ENCODE results near the gene HAP1.
"Not testable (repeated sequence)": the region's sequence is repeated elsewhere in the genome, so short reads cannot be mapped to it uniquely, and the experiment has no call there.

The HAP1 gene

DNA sequence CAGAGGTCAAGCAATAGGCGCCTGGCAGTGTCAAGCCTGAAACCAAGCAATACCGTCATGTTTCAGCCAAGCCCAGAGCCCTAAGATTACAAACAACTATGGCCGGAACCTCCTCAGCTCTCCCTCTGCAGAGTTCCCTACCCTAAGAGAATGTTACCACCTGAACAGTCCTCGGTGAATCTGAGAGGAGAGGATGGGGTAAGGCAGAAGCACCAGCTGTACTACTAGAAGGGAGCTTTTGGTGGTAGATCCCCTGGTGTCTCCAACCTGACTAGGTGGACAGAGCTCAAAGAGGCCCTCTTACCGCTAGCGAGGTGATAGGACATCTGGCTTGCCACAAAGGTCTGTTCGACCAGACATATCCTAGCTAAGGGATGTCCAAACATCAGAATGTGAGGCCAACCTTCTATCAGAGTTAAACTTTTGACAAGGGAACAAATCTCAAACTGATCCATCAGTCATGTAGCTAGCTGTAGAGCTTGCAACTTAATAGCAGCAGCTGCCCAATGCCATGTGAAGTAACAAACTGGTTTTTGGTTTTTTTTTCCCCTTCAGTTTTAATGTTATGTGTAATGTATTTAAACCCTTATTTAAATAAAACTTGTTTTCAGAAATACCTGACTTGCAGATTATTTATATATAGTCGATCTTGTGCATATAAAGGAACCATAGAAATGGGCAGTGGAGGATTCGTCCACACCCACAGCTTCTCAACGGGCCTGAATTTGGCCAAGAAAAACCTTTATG, 43.2 kb downstream of the HAP1 start:
- DNase-seq (ENCODE audit: low read depth in 2 of 2), result no peak

DNA sequence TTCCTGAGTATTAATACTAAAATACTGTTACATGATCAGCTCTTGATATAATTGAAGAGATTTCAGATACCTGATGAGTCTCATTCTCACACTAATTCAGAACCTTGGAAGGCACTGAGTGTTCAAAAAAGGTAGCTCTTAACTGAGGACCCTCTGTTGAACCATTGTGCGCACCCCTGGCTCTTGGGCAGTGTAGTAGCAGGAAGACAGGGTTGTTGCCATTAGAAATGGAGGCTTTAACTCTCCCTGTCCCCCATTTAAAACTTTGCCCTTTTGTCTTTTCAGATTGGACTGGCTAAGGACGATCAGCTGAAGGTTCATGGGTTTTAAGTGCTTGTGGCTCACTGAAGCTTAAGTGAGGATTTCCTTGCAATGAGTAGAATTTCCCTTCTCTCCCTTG, 43.9 kb downstream of the HAP1 start:
- DNase-seq (ENCODE audit: low read depth in 2 of 2), result no peak

DNA sequence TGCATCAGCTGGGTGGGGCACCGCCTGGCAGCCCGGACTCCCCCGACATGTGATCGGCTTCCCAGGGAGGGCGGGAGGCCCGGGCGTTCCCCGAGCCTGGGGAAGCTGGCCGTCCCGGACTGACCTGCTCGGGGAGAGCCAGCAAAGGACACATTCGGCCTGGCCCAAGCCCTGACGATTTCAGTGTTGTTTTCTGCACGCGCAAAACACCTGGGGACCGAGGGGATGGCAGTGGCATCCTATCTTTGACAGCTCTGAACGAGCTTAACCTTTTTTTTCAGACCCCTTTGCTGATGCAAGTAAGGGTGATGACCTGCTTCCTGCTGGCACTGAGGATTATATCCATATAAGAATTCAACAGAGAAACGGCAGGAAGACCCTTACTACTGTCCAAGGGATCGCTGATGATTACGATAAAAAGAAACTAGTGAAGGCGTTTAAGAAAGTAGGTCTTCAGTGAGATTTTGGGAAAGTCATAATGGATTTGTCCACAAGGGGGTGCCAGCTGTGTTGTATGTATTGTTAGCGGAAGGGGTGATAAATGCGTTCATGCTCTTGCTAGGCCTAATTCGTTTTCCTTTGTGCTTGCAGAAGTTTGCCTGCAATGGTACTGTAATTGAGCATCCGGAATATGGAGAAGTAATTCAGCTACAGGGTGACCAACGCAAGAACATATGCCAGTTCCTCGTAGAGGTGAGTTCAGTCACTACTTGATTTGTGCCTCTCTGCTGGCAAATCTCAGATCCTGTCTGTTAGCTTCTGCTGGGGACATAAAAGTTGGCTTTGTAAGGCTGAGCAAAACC, 44.7 kb downstream of the HAP1 start:
- peak in 1 of 2 donors; percentile 33 for DNase-seq (ENCODE audit: low read depth in 2 of 2)

DNA sequence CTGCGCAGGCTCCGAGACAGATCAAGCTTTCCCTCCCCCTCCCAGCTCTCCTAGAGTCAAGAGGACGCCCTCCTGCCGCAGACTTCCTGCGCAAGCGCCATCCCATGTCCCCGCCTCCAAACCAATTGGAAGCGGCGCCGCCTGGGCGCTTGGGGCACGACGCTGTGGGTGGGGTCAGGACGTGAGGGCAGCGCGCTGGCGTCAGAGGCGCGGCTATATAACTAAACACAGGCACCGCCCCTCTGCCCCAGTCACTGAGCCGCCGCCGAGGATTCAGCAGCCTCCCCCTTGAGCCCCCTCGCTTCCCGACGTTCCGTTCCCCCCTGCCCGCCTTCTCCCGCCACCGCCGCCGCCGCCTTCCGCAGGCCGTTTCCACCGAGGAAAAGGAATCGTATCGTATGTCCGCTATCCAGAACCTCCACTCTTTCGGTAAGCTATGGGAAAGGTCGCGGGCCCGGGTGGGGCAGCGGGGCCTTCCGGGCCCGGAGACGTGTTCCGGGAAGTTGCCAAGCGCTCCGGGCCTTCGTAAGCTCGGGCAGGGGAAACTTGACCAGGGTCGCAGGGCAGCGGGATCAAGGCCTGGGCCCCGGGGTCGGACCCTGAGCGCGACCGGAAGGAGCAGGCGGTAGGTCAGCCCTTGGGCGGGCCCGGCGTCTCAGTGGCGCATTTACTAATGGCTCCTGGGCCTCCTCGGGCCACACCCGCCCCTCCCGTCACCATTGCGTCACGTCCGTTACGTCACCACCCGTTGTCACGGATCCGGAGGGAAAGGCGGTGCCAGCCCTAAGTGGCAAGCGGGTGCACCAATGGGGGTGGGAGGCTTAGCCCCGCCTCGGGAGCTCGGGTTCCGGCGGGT, 45.6 kb downstream of the HAP1 start, which contains the start of gene EIF1:
Gene EIF1 (plus strand): TSS at position 245 of the 856 bp plus-strand sequence. CDS start 154 bp downstream, at position 399.
- DNase-seq (ENCODE audit: low read depth in 2 of 2), result peak; percentile 100

DNA sequence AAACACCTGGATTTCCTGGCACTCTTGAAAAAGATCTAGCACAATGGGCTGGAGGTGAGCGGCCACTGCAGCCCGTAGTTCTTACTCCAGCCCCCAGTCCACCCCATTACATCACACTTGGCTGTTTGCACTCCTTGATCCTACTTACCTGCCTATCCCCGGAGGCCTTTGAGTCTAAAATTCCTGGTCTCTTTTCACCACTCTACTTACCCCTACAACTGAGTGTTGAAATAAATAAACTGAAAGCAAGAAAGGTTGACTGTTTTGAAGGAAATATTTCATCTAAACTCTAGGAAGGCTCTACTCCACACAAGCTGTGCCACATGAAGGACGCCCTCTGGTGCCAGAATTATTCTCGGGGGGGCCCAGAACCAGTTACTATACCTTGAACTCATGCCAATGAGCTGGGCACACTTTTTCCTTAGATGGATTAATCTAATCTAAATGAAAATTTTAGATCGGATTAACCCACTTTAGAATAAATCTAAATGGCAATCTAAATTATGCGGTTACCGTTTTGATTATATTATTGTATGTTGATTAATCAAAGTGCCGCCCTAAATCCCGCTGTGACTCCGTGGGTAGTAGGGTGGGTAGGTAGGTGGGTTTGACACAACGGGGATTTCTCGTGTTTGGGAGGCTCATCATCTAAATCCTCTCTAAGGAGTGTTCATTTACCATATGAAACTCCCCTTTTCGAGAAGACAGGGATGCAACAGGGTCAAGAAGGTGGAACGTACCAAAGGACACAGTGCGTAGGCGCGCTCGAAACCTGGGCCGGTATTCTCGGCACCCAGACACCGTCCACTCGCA, 46.4 kb downstream of the HAP1 start:
- DNase-seq (ENCODE audit: low read depth in 2 of 2), result peak in 1 of 2 donors; percentile 39

DNA sequence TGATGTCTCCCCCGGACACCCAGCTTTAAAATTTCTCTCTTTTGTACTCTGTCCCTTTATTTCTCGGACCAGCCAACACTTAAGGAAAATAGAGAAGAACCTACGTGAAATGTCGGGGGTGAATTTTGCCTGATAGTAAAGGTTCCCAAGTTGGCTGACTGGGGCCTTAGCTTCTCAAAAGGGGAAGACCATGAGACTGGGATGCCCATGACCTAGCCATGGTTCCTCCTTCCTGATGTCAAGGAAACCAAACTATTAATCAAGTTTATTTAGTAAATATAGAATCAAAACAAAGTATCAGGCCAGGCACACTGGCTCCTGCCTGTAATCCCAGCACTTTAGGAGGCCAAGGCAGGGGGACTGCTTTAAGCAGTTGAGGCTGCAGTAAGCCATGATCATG, 48.2 kb downstream of the HAP1 start:
- no peak for DNase-seq (ENCODE audit: low read depth in 2 of 2)

DNA sequence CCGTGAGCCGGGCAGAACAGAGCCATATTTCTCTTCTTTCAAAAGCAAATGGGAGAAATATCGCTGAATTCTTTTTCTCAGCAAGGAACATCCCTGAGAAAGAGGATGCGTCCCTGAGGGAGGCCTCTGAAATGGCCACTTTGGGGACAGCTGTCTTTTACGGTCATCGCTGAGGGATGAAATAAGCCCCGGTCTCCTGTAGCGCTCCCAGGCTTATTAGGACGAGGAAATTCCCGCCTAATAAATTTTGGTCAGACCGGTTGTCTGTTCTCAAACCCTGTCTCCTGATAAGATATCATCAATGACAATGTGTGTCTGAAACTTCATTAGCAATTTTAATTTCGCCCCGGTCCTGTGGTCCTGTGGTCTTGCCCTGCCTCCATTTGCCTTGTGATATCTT, 48.7 kb downstream of the HAP1 start:
- not testable (repeated sequence) for DNase-seq (ENCODE audit: low read depth in 2 of 2)

DNA sequence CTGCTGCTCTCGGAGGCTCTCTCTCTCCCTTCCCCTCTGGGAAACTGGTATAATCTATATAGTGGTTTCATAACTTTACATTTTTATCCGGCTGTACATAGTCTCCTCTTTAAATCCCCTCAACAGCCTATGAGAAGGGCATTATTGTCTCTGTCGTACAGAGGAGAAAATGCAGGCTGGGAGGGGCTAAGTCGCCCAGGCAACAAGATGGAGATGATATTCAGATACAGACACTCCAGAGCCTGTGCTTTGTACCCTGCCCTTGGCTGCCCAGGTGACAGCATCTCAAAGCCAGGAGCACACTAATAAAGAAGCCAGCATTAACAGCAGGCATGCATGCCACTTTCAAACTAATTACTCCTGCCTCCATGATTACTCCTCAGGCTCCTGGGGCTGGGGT, 50.4 kb downstream of the HAP1 start:
- no peak for DNase-seq (ENCODE audit: low read depth in 2 of 2)

DNA sequence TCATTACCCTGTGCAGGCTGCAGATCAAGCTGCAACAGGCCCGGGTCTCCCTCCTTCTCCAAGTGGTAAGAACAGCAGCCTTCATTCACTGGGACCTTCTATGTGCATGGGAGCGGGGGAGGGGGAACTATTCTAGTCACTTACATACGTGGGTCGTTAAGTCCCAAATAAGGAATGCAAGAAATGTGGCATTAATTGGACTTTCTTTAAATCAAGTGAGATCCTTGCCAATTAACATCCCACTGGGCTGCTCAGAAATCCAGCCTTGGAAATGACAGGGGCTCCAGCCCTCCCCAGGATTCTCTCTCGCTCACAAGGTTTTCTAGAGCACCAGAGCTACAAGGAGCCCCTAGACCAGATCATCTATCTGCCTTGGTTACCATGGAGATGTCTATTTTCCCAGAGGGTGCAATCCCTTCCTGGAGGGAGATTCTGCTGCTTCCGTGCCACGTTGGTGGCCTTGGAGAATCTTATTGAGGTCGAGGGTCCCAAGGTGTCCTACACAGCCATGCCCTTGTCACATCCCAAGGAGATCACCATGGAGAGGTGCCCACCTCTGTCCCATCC, 50.9 kb downstream of the HAP1 start:
- DNase-seq (ENCODE audit: low read depth in 2 of 2), result no peak

DNA sequence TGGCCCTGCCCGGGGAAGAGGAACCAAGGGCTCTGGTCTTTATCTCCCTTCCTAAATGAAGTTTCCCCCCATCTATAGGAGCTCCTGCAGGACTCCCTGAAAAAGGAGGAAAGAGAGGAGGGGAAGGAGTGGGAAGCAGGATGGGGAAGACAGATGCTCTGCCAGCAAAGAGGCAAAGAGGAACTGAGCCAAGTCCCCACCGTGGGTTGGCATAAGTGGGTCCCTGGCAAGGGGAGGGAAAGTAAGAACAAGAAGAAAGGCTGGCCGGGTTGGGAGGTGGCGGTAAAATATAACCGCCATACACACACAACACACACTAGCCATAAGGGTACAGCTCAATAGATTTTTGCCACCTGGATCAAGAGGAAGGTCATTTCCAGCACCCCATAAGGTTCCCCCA, 51.8 kb downstream of the HAP1 start:
- DNase-seq (ENCODE audit: low read depth in 2 of 2), result no peak

DNA sequence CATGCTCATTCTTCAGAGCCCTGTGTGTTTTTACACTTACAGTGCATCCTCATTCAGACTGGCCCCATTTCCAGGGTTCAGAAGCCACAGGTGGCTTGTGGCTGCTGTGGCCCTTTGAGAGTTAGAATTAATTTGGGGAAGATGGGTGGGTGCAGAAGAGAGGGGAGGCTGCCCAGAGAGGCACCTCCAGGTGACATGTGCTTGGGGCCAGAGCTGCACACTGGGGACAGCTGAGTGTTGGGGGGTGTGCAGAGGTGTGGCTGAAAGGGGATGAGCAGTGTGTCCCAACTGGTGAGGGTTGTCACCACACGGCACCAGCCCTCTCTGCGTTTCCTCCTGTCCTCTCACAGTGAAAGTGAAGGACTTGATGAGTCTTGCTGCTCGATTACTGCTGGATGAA, 52.7 kb downstream of the HAP1 start:
- no peak for DNase-seq (ENCODE audit: low read depth in 2 of 2)

DNA sequence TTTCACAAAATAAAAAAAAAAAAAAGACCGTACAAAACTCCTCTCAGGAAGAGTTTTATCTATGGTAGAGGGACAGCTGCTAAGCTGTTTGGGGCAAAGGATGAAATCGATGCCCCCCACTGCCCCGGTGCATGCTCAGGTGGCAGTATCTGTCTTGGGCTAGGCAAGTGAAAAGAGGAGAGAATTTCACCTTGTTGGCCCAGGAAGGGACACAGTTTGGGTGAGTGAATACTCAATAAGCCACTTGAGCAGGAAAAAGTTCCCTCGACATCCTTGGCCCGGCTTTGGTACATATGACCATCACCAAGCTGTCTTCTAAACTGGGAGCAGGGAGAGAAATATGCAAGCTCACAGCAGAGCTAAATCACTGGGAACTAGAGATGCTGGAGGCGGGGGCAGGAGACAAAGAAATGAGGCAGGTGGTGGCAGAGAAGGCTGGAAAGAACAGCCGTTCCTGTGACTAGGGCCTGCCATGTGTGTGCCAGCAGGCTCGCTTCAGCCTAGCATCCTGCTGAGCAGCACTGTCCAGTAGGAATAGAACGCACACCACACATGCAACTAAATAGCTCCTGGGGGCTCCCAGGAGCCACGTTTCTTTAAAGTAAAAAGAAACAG, 53.9 kb downstream of the HAP1 start:
- no peak for DNase-seq (ENCODE audit: low read depth in 2 of 2)

DNA sequence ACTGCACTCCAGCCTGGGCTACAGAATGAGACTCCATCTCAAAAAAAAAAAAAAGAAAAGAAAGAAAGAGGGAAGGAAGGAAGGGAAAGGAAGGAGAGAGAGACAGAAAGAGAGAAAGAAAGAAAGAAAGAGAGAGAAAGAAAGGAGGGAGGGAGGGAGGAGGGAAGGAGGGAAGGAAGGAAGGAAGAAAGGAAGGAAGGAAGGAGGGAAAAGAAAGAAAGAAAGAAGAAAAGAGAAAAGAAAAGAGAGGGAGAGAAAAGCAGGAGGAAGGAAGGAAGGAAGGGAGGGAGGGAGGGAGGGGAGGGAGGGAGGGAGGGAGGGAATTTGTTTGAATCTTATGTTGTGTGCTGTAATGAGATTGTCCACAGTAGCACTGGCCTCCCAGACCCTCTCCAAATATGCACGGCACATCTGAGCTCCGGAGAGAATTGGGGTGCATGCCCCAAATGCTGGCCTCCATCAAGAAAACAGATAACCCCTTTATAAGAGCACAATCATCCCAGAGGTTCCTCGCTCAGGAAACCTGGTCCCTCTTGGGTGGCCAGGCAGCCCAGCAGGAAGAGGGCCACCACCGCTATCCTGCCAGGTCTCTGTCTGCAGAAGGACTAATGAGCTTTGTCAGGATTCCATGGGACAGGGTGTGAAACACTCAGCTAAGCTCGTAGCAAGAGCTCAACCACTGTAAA, 54.6 kb downstream of the HAP1 start:
- DNase-seq (ENCODE audit: low read depth in 2 of 2), result no peak

DNA sequence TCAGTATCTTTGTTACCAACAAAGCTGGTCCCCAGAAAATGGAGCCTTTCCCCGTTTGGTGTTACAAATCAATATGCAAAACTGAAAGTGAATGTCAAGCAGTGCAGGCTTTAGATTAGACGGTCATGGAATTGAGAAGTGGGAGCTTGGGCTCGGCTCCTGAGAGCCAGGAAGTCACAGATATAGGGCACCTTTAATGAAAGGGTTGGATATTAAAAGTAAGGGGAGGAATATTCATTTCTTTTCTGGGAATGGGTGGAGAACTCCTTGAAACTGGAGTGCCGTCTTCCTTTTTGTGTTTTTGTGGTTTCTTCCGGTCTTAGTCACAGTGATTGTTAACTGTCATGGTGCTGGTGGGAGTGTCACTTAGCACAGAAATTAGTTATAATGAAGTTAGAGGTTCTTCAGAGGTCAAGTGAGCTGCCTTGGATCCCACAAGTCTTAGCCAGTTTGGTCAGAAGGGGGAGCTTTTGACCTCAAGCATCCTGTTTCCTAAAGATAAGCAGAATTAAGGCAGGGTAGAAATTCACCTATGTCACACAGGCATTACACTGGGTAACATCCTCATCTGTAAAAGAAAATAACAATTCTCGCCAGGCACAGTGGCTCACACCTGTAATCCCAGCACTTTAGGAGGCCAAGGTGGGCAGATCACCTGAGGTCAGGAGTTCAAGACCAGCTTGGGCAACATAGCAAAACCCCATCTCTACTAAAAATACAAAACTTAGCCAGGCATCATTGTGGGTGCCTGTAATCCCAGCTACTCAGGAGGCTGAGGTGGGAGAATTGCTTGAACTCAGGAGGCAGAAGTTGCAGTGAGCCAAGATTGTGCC, 55.3 kb downstream of the HAP1 start:
- DNase-seq (ENCODE audit: low read depth in 2 of 2), result peak in 1 of 2 donors; percentile 42

DNA sequence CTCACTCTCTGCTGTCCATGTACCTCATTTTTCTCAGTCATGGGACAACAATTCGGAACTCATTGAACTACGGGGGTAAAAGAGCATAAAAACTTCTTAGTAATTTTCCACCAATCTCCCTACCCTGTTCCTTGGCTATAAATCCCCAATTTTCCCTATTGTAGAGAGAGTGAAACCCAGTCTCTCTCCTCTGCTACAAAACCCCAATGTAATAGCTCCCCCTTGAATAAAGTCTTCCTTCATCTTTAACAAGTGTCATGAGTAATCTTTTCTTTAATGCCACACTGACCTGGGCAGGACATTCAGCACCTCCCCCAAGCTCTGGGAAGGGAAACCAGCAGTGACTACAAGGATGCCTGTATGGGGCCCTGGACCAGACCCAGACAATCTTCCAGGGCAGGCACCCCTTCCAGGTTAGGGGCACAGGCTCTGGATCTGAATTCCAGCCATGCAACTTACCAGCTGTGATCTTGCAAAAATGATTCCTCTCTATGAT, 56.0 kb downstream of the HAP1 start:
- DNase-seq (ENCODE audit: low read depth in 2 of 2), result no peak

DNA sequence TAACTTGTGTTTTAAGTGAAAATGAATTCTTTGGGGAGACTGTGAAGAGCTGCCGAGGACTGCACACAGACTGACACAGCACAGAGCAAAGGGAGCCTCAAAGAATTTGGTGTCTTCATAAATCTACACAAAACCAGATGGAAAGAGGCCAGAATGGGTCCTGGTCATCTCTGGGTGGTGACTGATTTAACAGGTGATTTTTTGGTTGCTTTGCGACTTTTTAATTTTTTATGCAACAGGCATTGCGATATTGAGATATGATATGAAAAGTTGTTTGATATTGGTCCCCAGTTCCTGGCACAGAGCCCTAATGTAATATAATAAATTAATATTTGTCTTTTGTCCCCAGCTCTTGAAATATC, 58.4 kb downstream of the HAP1 start:
- no peak for DNase-seq (ENCODE audit: low read depth in 2 of 2)

DNA sequence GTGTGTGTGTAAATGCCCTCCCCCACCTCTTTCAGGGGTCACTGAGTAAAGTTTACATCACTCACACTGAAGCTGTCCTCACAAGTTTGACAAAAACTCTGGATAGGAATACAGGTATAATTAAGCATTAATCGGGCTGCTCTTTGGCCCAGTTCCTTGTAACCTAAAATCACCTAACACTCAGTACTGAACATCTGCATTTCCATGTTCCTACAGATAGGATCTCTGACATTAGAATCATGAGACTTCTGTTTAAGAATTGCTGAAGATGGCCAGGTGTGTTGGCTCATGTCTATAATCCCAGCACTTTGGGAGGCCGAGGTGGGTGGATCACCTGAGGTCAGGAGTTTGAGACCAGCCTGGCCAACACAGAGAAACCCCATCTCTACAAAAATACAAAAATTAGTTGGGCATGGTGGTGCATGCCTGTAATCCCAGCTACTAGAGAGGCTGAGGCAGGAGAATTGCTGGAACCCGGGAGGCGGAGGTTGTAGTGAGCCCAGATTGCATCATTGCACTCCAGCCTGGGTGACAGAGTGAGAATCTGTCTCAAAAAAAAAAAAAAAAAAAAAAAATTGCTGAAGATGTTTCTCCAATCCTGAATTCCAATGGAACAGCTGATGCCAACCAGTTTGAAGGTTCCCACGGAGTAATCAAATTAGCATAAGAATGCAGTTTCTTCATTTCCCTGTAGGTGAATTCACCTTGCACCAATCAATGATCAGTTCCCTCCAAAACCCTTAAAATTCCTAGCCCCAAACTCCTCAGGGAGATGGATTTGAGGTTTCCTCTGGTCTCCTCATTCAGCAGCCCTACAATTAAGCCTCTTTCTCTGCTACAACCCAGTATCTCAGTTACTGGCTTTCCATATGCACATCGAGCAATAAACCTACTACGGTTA, 59.0 kb downstream of the HAP1 start:
- DNase-seq (ENCODE audit: low read depth in 2 of 2), result not testable (repeated sequence)
